ENCODE results near the gene CNTNAP5. TPM values are rescaled to one million over a fixed set of nuclear protein-coding genes. Genes with fewer than 3 reads are reported as not detected.
A peak's percentile ranks its signal among the peaks of the same experiment; 100 is the strongest.

Gene CNTNAP5
- polyA plus RNA-seq, 4 donors, result 0.06 to 0.75 (median 0.12) TPM

DNA sequence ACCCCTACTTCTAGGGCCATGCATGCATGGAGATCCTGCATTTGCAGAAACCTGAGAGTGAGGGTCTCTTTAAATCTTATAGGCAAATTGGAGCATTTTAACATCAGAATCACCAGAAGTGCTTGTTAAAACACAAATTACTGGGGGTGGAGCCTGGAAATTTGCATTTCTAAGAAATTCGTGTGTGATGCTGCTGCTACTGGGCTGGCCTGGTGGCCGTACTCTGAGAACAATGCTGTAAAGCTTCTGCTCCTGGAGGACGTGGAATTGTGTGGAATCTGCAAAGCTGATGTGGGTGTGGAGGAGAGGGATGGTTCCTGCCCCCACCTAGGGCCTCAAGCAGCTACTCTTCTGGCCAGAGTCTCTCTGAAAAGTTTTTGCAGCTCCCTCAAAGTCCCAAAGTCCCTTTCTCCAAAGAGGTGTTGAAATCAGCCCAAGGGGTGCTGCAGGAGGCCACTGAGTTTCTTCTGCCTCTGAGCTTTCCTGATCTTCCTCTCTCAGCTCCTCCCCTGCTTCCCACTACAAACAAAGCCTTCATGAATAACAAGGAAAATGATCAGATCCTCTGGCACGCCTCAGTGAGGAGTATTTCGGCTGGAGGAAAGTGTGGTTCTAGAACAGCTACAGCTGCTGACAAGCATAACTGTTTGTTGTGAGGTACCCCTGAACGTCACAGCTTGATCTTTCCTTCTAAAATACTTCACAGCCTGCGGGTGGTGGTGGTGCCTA lies 508.3 kb downstream of the CNTNAP5 start:
- DNase-seq (ENCODE audit: low read depth in 4 of 4, low spot score in 3 of 4), result no peak

GRCh38 chr2:124534028-124534427 lies 508.9 kb downstream of the CNTNAP5 start:
- no peak for DNase-seq (ENCODE audit: low read depth in 4 of 4, low spot score in 3 of 4)

- DNase-seq (ENCODE audit: low read depth in 4 of 4, low spot score in 3 of 4), result no peak
Measured at GRCh38 chr2:124535816-124536215, 510.7 kb downstream of the CNTNAP5 start.

- DNase-seq (ENCODE audit: low read depth in 4 of 4, low spot score in 3 of 4), result no peak
Measured at GRCh38 chr2:124536591-124536990, 511.5 kb downstream of the CNTNAP5 start.

- no peak for DNase-seq (ENCODE audit: low read depth in 4 of 4, low spot score in 3 of 4)
Measured at GRCh38 chr2:124538549-124538948, 513.5 kb downstream of the CNTNAP5 start.

GRCh38 chr2:124540805-124541204 lies 515.7 kb downstream of the CNTNAP5 start:
- no peak for DNase-seq (ENCODE audit: low read depth in 4 of 4, low spot score in 3 of 4)

- DNase-seq (ENCODE audit: low read depth in 4 of 4, low spot score in 3 of 4), result no peak
Measured at GRCh38 chr2:124542932-124543640, 518.0 kb downstream of the CNTNAP5 start.

GRCh38 chr2:124547700-124548099 lies 522.6 kb downstream of the CNTNAP5 start:
- no peak for DNase-seq (ENCODE audit: low read depth in 4 of 4, low spot score in 3 of 4)

GRCh38 chr2:124558277-124558905 lies 533.3 kb downstream of the CNTNAP5 start:
- DNase-seq (ENCODE audit: low read depth in 4 of 4, low spot score in 3 of 4), result no peak

DNA sequence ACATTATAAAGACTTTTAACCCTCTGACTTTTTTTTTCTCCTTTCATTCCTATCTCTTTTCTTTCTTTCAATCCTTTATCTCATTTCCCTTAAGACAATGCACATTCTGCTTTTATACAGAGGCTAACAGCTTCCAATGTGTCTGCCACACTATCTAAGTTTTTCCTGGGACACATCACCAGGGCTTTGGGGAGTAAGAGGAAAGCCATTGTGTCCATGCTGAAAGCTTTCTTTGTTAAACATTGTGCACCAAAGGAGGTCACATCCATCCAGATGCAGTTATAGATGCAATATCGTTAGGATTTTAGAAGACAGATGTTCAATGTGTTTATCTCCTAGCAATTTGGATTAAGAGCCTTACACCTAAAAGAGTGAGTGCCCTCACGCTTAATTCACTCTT lies 534.1 kb downstream of the CNTNAP5 start:
- DNase-seq (ENCODE audit: low read depth in 4 of 4, low spot score in 3 of 4), result no peak

DNA sequence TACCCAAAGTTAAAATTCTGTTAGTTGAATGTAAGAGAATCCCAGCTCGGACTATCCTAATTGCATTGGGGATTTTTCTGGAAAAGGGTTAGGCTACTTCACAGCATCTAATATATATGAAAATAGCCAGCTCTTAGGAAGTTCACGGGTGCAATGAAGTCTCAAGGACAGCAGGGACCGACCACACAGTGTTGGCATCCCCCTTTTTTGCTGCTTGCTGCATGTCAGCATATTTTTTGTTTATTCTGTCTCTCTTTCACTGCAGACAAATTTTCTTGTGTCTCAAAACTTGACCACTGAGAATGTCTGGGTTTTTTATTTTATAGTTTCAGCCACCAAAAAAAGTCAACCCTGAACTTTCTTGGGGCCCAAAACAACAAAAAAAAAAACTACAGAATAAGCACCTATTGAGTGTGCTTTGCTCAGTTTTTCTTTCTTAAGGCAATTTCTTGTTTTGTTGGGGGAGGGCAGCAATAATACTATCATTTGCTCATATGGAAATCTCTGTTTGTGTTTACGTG lies 535.6 kb downstream of the CNTNAP5 start:
- no peak for DNase-seq (ENCODE audit: low read depth in 4 of 4, low spot score in 3 of 4)

DNA sequence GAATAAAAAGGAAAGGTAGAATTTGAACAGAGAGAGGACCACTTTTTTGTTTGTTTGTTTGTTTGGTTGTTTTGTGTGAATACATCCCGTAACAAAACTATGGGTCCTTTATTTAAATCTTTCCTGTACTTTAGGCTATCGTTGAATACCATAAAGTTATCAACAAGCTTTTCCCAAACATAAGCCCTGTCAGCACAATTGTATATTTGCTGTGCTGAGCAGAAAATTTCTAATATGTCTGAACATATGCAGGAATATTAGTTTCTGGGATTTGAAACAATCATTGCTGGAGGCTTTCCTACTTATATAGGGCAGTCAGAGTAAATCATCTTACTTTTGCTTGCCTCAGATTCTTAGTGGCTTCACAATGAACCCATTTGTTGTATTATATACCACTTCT lies 536.4 kb downstream of the CNTNAP5 start:
- DNase-seq (ENCODE audit: low read depth in 4 of 4, low spot score in 3 of 4), result no peak

DNA sequence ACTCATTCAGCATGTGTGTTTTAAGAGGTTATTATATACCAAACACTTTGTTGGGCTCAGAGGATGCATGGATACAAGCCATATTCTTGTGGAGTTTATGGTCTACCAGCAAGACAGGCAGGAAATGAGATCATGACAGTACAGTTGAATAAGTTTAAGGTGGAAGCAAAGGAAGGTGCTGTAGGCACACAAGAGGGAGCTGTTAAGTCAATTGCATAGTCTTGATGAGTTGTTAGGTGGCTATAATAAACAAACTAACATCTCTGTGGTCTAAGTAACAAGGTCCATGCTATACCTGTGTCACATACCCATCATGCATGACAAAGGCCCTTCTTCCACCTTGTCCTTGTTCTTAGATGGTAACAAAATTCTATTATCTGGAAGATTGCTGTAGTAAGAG lies 538.3 kb downstream of the CNTNAP5 start:
- DNase-seq (ENCODE audit: low read depth in 4 of 4, low spot score in 3 of 4), result no peak

GRCh38 chr2:124566518-124566970 lies 541.5 kb downstream of the CNTNAP5 start:
- DNase-seq (ENCODE audit: low read depth in 4 of 4, low spot score in 3 of 4), result no peak

- no peak for DNase-seq (ENCODE audit: low read depth in 4 of 4, low spot score in 3 of 4)
Measured at GRCh38 chr2:124570872-124571271, 545.8 kb downstream of the CNTNAP5 start.

GRCh38 chr2:124571836-124572235 lies 546.7 kb downstream of the CNTNAP5 start:
- no peak for DNase-seq (ENCODE audit: low read depth in 4 of 4, low spot score in 3 of 4)

- no peak for DNase-seq (ENCODE audit: low read depth in 4 of 4, low spot score in 3 of 4)
Measured at GRCh38 chr2:124572934-124573634, 548.0 kb downstream of the CNTNAP5 start.

DNA sequence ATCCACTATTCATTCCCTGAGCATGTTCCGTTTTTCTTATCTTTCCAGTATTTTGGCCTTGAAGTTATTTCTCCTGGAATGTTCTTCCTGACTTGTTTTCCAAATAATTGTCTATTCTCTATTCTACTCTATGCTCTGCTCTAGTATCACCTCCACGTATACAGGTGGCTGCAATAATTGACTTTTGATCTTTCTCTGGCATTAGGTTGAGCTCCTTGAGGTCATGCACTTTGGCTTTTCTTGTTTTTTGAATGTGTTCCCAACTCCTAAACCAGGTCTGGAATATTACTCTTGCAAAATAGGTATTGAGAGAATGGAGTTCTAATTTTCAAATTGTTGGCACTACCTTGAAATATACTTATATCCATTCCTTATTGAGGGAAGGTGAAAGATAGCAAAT lies 550.4 kb downstream of the CNTNAP5 start:
- no peak for DNase-seq (ENCODE audit: low read depth in 4 of 4, low spot score in 3 of 4)

GRCh38 chr2:124580263-124580662 lies 555.2 kb downstream of the CNTNAP5 start:
- DNase-seq (ENCODE audit: low read depth in 4 of 4, low spot score in 3 of 4), result no peak

DNA sequence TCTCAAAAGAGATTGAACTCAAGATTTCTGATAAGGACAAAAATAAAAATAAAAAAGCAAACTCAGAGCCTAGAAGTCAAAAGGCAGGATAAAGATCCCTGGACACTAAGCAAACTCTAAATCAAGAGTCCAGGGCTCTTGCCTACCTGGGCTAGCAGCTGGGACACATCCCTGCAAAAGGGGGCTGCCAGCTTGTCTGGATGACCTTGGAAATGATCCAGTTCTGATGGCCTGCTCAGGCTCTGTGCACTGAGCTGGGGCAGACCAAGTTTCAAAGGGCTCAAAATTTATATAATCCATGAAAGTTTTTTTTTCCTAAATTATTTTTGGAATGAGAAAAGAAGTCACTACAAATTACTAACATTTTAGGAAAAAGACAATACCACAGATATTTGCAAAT lies 557.3 kb downstream of the CNTNAP5 start:
- DNase-seq (ENCODE audit: low read depth in 4 of 4, low spot score in 3 of 4), result no peak

DNA sequence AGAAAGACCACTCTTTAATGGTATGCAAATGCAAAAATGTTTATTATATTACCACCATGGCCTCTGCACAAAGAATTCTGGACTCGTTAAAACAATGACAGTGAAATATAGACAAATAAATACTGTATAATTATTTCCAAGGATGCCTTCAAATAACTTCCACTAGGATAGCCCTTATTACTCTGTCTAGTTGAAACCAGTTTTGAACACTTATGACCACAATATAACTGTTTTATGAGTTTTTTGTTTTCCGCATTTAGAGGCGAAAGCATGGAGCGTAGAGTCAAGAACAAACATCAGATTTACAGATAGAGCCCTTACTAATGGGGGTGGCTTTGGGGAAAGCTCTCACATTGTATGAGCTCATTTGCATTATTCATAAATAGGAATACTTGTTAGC lies 559.5 kb downstream of the CNTNAP5 start:
- DNase-seq (ENCODE audit: low read depth in 4 of 4, low spot score in 3 of 4), result peak in 1 of 4 donors; percentile 8

Data from left renal pelvis (tissue), 4 donors.